Measurements from ENCODE around the gene CALR3.

- TF ChIP-seq, protein P1, sequence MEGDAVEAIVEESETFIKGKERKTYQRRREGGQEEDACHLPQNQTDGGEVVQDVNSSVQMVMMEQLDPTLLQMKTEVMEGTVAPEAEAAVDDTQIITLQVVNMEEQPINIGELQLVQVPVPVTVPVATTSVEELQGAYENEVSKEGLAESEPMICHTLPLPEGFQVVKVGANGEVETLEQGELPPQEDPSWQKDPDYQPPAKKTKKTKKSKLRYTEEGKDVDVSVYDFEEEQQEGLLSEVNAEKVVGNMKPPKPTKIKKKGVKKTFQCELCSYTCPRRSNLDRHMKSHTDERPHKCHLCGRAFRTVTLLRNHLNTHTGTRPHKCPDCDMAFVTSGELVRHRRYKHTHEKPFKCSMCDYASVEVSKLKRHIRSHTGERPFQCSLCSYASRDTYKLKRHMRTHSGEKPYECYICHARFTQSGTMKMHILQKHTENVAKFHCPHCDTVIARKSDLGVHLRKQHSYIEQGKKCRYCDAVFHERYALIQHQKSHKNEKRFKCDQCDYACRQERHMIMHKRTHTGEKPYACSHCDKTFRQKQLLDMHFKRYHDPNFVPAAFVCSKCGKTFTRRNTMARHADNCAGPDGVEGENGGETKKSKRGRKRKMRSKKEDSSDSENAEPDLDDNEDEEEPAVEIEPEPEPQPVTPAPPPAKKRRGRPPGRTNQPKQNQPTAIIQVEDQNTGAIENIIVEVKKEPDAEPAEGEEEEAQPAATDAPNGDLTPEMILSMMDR (IDR thresholded peaks at IDR 0.05): no peak
- TF ChIP-seq POLR2A (IDR thresholded peaks at IDR 0.05): no peak
Observed at GRCh38 chr19:16452325-16452724, 43.6 kb downstream of the CALR3 start.
